Psoas muscle (tissue), 8 donors: ENCODE data around the gene AFF1. TPM values are rescaled to one million over a fixed set of nuclear protein-coding genes. Genes with fewer than 3 reads are reported as not detected.

ENCODE experiments used
- ATAC-seq, 4 donors: fragments of 200-7000 bp; cut with Tn5 transposase; one replicate each; pipeline ENCODE4 v1.9.1; 2020; ENCODE audit warnings: moderate library complexity in 3 of 4, mild to moderate bottlenecking in 2 of 4
- DNase-seq, 2 donors: peaks; one replicate each; pipeline ENCODE4 v3.0.0-alpha.2; 2020
- H3K27ac ChIP-seq: fragments of 200-600 bp; one replicate; pipeline ENCODE4 v1.8.0; 2022
- H3K27me3 ChIP-seq, 3 donors: fragments of 200-600 bp in 1 of 3; one replicate each; pipeline versions ENCODE4 v1.6.1 to v1.8.0; 2013 to 2022; ENCODE audit warnings: low read length in 2 of 3, mild to moderate bottlenecking in 2 of 3, moderate library complexity in 1 of 3; ENCODE audit not compliant: insufficient read depth in 3 of 3
- H3K36me3 ChIP-seq, 2 donors: fragments of 200-600 bp in 1 of 2; one replicate each; pipeline versions ENCODE4 v1.6.1 to v1.8.0; 2013 to 2022; ENCODE audit warnings: low read depth in 1 of 2, mild to moderate bottlenecking in 1 of 2, moderate library complexity in 1 of 2; ENCODE audit not compliant: insufficient read depth in 1 of 2
- H3K4me1 ChIP-seq: fragments of 200-600 bp; one replicate; pipeline ENCODE4 v1.8.0; 2022
- H3K4me3 ChIP-seq: fragments of 200-600 bp; one replicate; pipeline ENCODE4 v1.8.0; 2022; ENCODE audit warnings: mild to moderate bottlenecking
- H3K9me3 ChIP-seq: fragments of 200-600 bp; one replicate; pipeline ENCODE4 v1.8.0; 2022
- WGBS, 3 donors: extraction: QIAGEN DNeasy Blood & Tissue Kit; methylation state at CpG; one replicate each; pipeline versions ENCODE4 v1.1.6 to v1.1.7; 2013; 5-methylcytosine and 5-hydroxymethylcytosine counted together
- intact Hi-C, 2 donors: fragments of 100-400 bp; cut with DNase I; formaldehyde crosslinking; loops; one replicate each; pipeline versions ENCODE4 v1.11.0 to v1.14.2; 2022
- polyA plus RNA-seq, 3 donors: library from polyadenylated mRNA; stranded (reverse); fragments of 200-250 nt; gene quantifications; one replicate each; pipeline ENCODE4 v1.2.3, GENCODE V29; 2013
- total RNA-seq, 4 donors: library from RNA; stranded (reverse); fragmentation: NEBNext Ultra II Directional in 2 of 4; extraction: Animal tissue kit (Norgen Biotek cat#: 25700) in 2 of 4; gene quantifications; one replicate each; pipeline versions ENCODE4 v1.2.1 to v1.2.4, GENCODE V29; 2021 to 2023
- TF ChIP-seq, protein P1 (sequence below): fragments of 200-600 bp; IDR thresholded peaks from one replicate; pipeline ENCODE4 v1.8.0; 2022; ENCODE audit warnings: antibody characterized with exemption
- donor health status: healthy with polysubstance abuse.
- donor health status: DM: no; HTN: no; CAD: no; lungs with moderate emphysema.
- donor health status: Bipolar disorder and iron deficiency.
- donor health status: healthy.
- donor health status: DM: yes; HTN: yes; CAD: no.
- donor health status: DM: no; HTN: no; CAD: no.
- donor health status: DM: no; HTN: no; CAD: no.
- donor health status: DM: yes; HTN: yes; CAD: no.

The AFF1 gene
- total and polyA plus RNA-seq, 7 donors, result 62.7 to 171 (median 120) TPM

DNA sequence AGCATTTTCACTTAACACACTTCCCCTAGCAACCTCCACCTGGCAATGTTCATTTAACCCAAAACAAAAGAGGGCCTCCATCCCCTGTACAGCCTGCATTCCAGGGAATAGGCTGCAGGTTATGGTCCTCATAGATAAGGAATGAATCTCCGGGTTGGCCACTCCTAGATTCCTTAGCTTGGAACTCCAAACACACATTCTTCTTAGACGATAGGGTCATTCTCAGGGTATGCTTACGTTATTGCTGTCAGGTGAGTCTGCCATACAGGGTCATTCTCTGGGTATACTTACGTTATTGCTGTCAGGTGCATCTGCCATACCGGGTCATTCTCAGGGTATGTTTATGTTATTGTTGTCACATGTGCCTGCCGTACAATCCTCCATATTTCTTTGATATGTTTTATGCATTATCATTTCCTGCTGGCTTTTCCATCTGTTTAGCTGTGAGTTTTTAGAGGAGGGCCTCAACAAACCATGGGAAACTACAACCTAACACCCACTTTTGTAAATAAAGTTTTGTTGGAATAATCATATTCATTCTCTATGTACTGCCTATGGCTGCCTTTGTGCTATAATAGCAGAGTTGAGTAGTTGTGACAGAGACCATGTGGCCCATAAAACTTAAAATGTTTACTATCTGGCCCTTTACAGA lies 8.2 kb upstream of the AFF1 start:
- Histone ChIP-seq H3K36me3 (peaks cover 3 to 38% of the 10 kb centered on the region in 2 donors), H3K4me3 (no peak overlapping the region), H3K9me3 (no peaks in the 10 kb centered on the region), H3K27ac (peak overlapping the region; percentile 84), H3K27me3 (no peaks in the 10 kb centered on the region), H3K4me1 (peaks cover 17% of the 10 kb centered on the region)
- WGBS, 3 donors, result 90 to 93% (median 92%) methylated on average over 6 of the region's 6 CpGs
- no peak for ATAC-seq
- intact Hi-C loops, result loop anchor here in 1 of 2 donors (5.0 kb wide), 2 partner anchors 166 to 181 kb away; no protein-coding TSS in a partner anchor
- DNase-seq, result no peak
- TF ChIP-seq, protein P1, sequence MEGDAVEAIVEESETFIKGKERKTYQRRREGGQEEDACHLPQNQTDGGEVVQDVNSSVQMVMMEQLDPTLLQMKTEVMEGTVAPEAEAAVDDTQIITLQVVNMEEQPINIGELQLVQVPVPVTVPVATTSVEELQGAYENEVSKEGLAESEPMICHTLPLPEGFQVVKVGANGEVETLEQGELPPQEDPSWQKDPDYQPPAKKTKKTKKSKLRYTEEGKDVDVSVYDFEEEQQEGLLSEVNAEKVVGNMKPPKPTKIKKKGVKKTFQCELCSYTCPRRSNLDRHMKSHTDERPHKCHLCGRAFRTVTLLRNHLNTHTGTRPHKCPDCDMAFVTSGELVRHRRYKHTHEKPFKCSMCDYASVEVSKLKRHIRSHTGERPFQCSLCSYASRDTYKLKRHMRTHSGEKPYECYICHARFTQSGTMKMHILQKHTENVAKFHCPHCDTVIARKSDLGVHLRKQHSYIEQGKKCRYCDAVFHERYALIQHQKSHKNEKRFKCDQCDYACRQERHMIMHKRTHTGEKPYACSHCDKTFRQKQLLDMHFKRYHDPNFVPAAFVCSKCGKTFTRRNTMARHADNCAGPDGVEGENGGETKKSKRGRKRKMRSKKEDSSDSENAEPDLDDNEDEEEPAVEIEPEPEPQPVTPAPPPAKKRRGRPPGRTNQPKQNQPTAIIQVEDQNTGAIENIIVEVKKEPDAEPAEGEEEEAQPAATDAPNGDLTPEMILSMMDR, result no peak

DNA sequence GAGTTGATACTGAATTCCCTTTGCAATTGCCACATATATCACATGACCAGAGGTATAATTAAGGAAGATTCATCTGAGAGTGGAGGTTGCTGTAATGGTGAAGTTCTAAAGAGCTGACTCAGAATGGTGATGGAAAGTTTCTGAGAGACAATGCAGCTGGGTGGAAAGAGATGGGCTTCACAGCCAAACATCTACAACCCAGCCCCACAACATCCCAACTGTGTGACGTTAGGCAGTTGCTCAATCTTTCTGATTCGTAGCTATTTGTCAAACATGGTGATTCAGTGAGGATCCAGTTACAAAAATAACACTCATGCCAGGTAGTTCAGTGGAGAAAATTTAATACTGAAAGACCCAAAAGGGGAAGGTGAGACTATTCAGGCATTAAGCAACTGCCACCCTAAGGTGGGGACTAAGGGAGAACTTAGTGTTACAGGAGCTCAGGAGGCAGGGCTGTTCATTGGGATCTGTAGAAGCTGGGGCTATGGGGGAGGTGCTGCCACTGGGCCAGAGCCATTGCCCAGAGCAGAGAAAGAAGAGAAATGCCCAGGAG lies 6.9 kb upstream of the AFF1 start:
- intact Hi-C loops, result loop anchor here in 1 of 2 donors (5.0 kb wide), 2 partner anchors 164 to 179 kb away; no protein-coding TSS in a partner anchor
- H3K36me3 ChIP-seq, result peaks cover 3 to 47% of the 10 kb centered on the region in 2 donors
- H3K27me3 ChIP-seq, result no peaks in the 10 kb centered on the region
- no peak overlapping the region for H3K4me3 ChIP-seq
- WGBS, 3 donors, result 11 to 36% (median 34%) methylated on average over 2 of the region's 2 CpGs
- peaks cover 17% of the 10 kb centered on the region for H3K4me1 ChIP-seq
- TF ChIP-seq, protein P1, result no peak
- ATAC-seq (peak; percentile 91 to 97 (median 94)), DNase-seq (peak in 1 of 2 donors; percentile 60)
- H3K27ac ChIP-seq, result peak overlapping the region; percentile 84
- no peaks in the 10 kb centered on the region for H3K9me3 ChIP-seq

DNA sequence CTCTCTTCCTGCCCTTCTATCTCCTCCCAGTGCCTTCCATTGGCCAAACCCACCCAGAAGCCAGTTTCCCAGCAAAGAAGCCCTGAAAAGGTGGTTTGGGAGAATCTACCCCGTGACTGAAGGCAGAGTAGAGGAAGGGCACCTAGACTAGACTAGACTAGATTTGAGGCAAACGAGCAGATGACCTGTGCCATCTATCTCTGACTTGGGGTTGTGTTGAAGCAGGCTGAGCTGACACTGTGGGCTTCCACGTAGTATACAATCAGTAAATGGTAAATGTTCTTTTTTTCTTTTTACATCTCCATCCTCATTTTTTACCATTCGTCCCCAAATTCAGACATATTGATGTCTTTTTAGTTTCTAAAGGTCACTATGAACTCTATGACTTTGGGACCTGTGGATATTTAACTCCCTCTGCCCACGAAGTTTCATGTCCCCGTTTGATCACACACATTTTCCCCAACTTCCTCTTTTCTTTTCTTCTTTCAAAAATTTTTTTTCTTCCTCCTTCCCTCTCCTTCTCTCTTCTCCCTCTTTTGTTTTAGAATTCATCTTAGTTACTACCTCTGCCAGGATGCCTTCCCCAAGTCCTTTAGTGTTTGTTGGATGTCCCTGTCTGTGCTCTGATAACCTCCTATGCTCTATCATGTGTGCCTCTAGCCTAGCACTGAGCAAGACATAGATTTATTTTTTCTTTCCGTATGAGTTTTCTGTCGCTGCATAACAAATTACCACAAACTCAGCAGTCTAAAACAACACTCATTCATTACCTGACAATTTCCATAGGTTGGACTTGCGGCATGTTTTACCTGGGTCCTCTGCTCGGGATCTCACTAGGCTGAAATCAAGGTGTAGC lies 6.2 kb upstream of the AFF1 start:
- intact Hi-C loops, result loop anchor here in 1 of 2 donors (5.0 kb wide), 2 partner anchors 164 to 179 kb away; no protein-coding TSS in a partner anchor
- 83 to 91% (median 85%) methylated on average over 10 of the region's 10 CpGs for WGBS, 3 donors
- TF ChIP-seq, protein P1, result no peak
- H3K36me3 ChIP-seq, result peaks cover 3 to 47% of the 10 kb centered on the region in 2 donors
- peaks cover 21% of the 10 kb centered on the region for H3K4me1 ChIP-seq
- H3K27me3 ChIP-seq, result no peaks in the 10 kb centered on the region
- peak overlapping the region; percentile 84 for H3K27ac ChIP-seq
- H3K9me3 ChIP-seq, result no peaks in the 10 kb centered on the region
- ATAC-seq (peak; percentile 17 to 43 (median 32)), DNase-seq (no peak)
- H3K4me3 ChIP-seq, result no peak overlapping the region

DNA sequence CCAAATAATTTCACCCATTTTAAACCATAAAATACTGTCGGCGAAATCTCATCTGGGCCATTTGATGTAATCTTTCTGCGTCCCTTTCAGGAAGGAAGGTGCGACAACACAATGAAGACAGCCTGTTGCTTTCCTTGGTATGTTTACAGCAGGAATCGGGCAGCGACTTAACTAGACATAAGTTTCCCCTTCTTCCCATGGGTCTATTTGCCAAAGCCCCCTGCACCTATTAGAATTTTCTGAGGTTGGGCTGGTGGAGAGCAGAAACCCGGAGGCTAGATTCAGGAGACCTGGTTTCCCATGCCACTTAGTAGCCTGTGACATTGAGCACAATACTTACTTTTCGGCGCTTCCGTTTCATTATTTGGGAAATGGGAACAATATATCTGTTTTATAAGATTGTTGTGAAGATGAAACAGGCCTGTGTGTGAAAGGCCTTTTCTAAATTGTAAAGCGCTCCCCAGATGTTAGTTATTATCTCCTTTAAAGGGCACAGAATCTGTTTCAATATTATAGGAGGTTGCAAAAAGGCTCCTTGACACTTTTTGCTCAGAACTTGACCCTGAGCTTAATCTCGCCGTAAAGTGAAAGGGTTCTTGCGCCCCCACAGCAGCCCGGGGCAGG lies 552 bp upstream of the AFF1 start:
- DNase-seq (no peak), ATAC-seq (no peak)
- H3K36me3 ChIP-seq, result peaks cover 0 to 29% of the 10 kb centered on the region in 2 donors
- H3K4me3 ChIP-seq, result peak overlapping the region; percentile 86
- H3K4me1 ChIP-seq, result peaks cover 26% of the 10 kb centered on the region
- no peaks in the 10 kb centered on the region for H3K27me3 ChIP-seq
- peak overlapping the region; percentile 98 for H3K27ac ChIP-seq
- intact Hi-C loops, result loop anchor here in 1 of 2 donors (10.0 kb wide), 1 partner anchor 281 kb away; no protein-coding TSS in a partner anchor
- H3K9me3 ChIP-seq, result no peaks in the 10 kb centered on the region
- TF ChIP-seq, protein P1, result no peak
- WGBS, 3 donors, result 3 to 6% (median 4%) methylated on average over 15 of the region's 15 CpGs
